WERI-Rb-1 (cell line): Measurements from ENCODE around the gene TM4SF18.

ENCODE experiments used
- DNase-seq: peaks from one replicate; pipeline ENCODE4 v3.0.0-alpha.2; 2020
- H3K27ac ChIP-seq: fragments of 250-450 bp; sonication (Bioruptor Pico); 2 replicates; pipeline ENCODE4 v1.5.1; 2020; ENCODE audit warnings: mild to moderate bottlenecking, moderate library complexity
- H3K27me3 ChIP-seq: fragments of 250-450 bp; sonication (Bioruptor Pico); 2 replicates; pipeline ENCODE4 v1.5.1; 2021; ENCODE audit warnings: mild to moderate bottlenecking, low read depth, moderate library complexity; ENCODE audit not compliant: insufficient read depth, severe bottlenecking
- H3K36me3 ChIP-seq: fragments of 250-450 bp; sonication (Bioruptor Pico); 2 replicates; pipeline ENCODE4 v1.5.1; 2020; ENCODE audit warnings: mild to moderate bottlenecking, moderate library complexity
- H3K4me3 ChIP-seq: 2 replicates; pipeline ENCODE4 v1.5.1; 2011; ENCODE audit warnings: low read depth, mild to moderate bottlenecking, control low read depth, low read length
- H3K9me3 ChIP-seq: fragments of 250-450 bp; sonication (Bioruptor Pico); 2 replicates; pipeline ENCODE4 v1.5.1; 2021; ENCODE audit warnings: mild to moderate bottlenecking, moderate library complexity; ENCODE audit not compliant: severe bottlenecking
- CTCF ChIP-seq: IDR thresholded peaks from 2 replicates; pipeline ENCODE4 v1.5.1; 2011; ENCODE audit warnings: low read depth, mild to moderate bottlenecking, control low read depth, inconsistent platforms, low read length

TM4SF18 gene

GRCh38 chr3:149336925-149337324 lies 3.5 kb upstream of the TM4SF18 start:
- no peak overlapping the region for H3K27ac ChIP-seq
- no peak for DNase-seq

GRCh38 chr3:149332771-149333170 lies 665 bp downstream of the TM4SF18 start:
- H3K4me3 ChIP-seq, result no peak overlapping the region
- H3K27ac ChIP-seq, result no peak overlapping the region
- no peaks in the 10 kb centered on the region for H3K27me3 ChIP-seq
- H3K36me3 ChIP-seq, result no peaks in the 10 kb centered on the region
- no peak for DNase-seq
- H3K9me3 ChIP-seq, result peaks cover 2% of the 10 kb centered on the region
- TF ChIP-seq CTCF, result no peak

More at GRCh38 chr3:149336925-149337324, 3.5 kb upstream of the TM4SF18 start:
- TF ChIP-seq CTCF, result no peak
- peaks cover 2% of the 10 kb centered on the region for H3K9me3 ChIP-seq
- H3K36me3 ChIP-seq, result no peaks in the 10 kb centered on the region
- H3K27me3 ChIP-seq, result no peaks in the 10 kb centered on the region
- no peak overlapping the region for H3K4me3 ChIP-seq

- Histone ChIP-seq H3K27me3 (no peaks in the 10 kb centered on the region), H3K27ac (no peak overlapping the region), H3K36me3 (no peaks in the 10 kb centered on the region), H3K9me3 (no peaks in the 10 kb centered on the region), H3K4me3 (no peak overlapping the region)
- TF ChIP-seq CTCF, result no peak
- no peak for DNase-seq
These were observed 1.1 kb downstream of the TM4SF18 start for GRCh38 chr3:149332227-149332765.

- no peak overlapping the region for H3K4me3 ChIP-seq
These were observed 2.0 kb downstream of the TM4SF18 start for GRCh38 chr3:149331396-149331795.

GRCh38 chr3:149330609-149331331 lies 2.7 kb downstream of the TM4SF18 start:
- Histone ChIP-seq H3K36me3 (no peaks in the 10 kb centered on the region), H3K27me3 (no peaks in the 10 kb centered on the region), H3K4me3 (no peak overlapping the region), H3K9me3 (no peaks in the 10 kb centered on the region), H3K27ac (no peak overlapping the region)
- no peak for DNase-seq
- no peak for TF ChIP-seq CTCF

More at GRCh38 chr3:149331396-149331795, 2.0 kb downstream of the TM4SF18 start:
- Histone ChIP-seq H3K9me3 (no peaks in the 10 kb centered on the region), H3K36me3 (no peaks in the 10 kb centered on the region), H3K27me3 (no peaks in the 10 kb centered on the region), H3K27ac (no peak overlapping the region)
- DNase-seq, result no peak
- no peak for TF ChIP-seq CTCF
